Measurements from ENCODE around the gene SHCBP1L. TPM values are rescaled to one million over a fixed set of nuclear protein-coding genes. Genes with fewer than 3 reads are reported as not detected.

Gene SHCBP1L
- total and polyA plus RNA-seq, 4 donors = 0.37 TPM; not detected in 3

DNA sequence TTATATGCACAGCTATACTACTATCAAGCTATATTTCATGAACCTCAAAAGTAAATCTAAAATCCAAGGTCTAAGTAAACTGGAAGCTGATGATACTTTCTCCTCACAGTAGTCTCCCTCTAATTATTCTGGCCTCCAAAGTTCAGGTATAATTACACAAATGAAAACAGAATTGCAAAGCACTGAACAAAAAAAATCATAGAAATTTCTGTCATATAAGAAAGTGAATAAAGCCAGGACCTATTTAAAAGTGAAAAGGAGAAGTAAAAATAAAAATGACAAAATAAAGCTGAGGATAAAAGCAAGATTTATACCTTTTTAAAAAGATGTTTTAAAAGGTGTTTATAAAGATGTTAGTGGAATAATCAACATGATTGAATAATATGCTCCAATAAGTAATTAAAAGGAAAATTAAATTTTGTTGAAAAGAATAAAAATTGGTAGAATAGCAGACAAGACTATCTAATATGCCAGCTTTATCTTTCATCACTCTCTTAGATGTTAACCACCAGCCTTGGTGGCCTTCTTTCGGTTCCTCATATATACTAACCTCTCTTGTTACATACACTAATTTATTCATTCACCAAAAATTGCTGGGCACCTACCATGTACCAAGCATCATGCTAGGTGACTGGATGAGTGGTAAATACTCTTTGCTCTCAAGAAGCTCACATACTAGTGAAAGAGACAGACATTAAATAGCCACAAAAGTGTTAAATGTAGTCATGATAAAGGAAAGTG lies 25.1 kb downstream of the SHCBP1L start (continued):
- TF ChIP-seq, protein P1, sequence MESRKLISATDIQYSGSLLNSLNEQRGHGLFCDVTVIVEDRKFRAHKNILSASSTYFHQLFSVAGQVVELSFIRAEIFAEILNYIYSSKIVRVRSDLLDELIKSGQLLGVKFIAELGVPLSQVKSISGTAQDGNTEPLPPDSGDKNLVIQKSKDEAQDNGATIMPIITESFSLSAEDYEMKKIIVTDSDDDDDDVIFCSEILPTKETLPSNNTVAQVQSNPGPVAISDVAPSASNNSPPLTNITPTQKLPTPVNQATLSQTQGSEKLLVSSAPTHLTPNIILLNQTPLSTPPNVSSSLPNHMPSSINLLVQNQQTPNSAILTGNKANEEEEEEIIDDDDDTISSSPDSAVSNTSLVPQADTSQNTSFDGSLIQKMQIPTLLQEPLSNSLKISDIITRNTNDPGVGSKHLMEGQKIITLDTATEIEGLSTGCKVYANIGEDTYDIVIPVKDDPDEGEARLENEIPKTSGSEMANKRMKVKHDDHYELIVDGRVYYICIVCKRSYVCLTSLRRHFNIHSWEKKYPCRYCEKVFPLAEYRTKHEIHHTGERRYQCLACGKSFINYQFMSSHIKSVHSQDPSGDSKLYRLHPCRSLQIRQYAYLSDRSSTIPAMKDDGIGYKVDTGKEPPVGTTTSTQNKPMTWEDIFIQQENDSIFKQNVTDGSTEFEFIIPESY (IDR thresholded peaks at IDR 0.05) = no peak
- no peak for TF ChIP-seq FOXA1 (IDR thresholded peaks at IDR 0.05)

- Histone ChIP-seq H3K4me3 (ENCODE audit: low read depth in 1 of 3, low read length in 3 of 3) (no peak overlapping the region), H3K27ac (ENCODE audit: low read depth in 1 of 2, low read length in 2 of 2) (no peak overlapping the region), H3K36me3 (ENCODE audit: control insufficient read depth in 4 of 4, insufficient read depth in 3 of 4, low read depth in 1 of 4, low read length in 3 of 4) (no peaks in the 10 kb centered on the region), H3K4me1 (ENCODE audit: control insufficient read depth in 4 of 4, insufficient read depth in 4 of 4, low read length in 3 of 4) (no peaks in the 10 kb centered on the region), H3K27me3 (ENCODE audit: control insufficient read depth in 4 of 4, insufficient read depth in 4 of 4, low read length in 3 of 4) (no peaks in the 10 kb centered on the region), H3K9me3 (ENCODE audit: control insufficient read depth in 4 of 4, low read length in 3 of 4) (no peaks in the 10 kb centered on the region), H3K9ac (ENCODE audit: low read depth in 1 of 2, low read length in 2 of 2) (no peak overlapping the region)
- 74% methylated on average over 1 of the region's 1 CpG for WGBS
- no peak for DNase-seq (ENCODE audit: low spot score)
- no peak for TF ChIP-seq YY1 (IDR thresholded peaks at IDR 0.05)
These were observed 27.3 kb downstream of the SHCBP1L start for GRCh38 chr1:182925661-182926060.

- H3K27ac ChIP-seq (ENCODE audit: low read depth in 1 of 2, low read length in 2 of 2) = no peak overlapping the region
- TF ChIP-seq, protein P1 (IDR thresholded peaks at IDR 0.05) = no peak
- TF ChIP-seq, protein P2, sequence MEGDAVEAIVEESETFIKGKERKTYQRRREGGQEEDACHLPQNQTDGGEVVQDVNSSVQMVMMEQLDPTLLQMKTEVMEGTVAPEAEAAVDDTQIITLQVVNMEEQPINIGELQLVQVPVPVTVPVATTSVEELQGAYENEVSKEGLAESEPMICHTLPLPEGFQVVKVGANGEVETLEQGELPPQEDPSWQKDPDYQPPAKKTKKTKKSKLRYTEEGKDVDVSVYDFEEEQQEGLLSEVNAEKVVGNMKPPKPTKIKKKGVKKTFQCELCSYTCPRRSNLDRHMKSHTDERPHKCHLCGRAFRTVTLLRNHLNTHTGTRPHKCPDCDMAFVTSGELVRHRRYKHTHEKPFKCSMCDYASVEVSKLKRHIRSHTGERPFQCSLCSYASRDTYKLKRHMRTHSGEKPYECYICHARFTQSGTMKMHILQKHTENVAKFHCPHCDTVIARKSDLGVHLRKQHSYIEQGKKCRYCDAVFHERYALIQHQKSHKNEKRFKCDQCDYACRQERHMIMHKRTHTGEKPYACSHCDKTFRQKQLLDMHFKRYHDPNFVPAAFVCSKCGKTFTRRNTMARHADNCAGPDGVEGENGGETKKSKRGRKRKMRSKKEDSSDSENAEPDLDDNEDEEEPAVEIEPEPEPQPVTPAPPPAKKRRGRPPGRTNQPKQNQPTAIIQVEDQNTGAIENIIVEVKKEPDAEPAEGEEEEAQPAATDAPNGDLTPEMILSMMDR (IDR thresholded peaks at IDR 0.05; ENCODE audit: low read depth, low read length, missing input control) = no peak
- TF ChIP-seq SP1 (IDR thresholded peaks at IDR 0.05) = no peak
- TF ChIP-seq, protein P3, sequence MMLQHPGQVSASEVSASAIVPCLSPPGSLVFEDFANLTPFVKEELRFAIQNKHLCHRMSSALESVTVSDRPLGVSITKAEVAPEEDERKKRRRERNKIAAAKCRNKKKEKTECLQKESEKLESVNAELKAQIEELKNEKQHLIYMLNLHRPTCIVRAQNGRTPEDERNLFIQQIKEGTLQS (IDR thresholded peaks at IDR 0.05) = no peak
- no peak for TF ChIP-seq FOXA1 (IDR thresholded peaks at IDR 0.05)
- no peak for TF ChIP-seq NR2F2 (IDR thresholded peaks at IDR 0.05)
- TF ChIP-seq, protein P4, sequence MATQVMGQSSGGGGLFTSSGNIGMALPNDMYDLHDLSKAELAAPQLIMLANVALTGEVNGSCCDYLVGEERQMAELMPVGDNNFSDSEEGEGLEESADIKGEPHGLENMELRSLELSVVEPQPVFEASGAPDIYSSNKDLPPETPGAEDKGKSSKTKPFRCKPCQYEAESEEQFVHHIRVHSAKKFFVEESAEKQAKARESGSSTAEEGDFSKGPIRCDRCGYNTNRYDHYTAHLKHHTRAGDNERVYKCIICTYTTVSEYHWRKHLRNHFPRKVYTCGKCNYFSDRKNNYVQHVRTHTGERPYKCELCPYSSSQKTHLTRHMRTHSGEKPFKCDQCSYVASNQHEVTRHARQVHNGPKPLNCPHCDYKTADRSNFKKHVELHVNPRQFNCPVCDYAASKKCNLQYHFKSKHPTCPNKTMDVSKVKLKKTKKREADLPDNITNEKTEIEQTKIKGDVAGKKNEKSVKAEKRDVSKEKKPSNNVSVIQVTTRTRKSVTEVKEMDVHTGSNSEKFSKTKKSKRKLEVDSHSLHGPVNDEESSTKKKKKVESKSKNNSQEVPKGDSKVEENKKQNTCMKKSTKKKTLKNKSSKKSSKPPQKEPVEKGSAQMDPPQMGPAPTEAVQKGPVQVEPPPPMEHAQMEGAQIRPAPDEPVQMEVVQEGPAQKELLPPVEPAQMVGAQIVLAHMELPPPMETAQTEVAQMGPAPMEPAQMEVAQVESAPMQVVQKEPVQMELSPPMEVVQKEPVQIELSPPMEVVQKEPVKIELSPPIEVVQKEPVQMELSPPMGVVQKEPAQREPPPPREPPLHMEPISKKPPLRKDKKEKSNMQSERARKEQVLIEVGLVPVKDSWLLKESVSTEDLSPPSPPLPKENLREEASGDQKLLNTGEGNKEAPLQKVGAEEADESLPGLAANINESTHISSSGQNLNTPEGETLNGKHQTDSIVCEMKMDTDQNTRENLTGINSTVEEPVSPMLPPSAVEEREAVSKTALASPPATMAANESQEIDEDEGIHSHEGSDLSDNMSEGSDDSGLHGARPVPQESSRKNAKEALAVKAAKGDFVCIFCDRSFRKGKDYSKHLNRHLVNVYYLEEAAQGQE (IDR thresholded peaks at IDR 0.05) = no peak
- TF ChIP-seq JUND (IDR thresholded peaks at IDR 0.05) = no peak
- no peak for TF ChIP-seq RXRA (IDR thresholded peaks at IDR 0.05)
- TF ChIP-seq HNF4A (conservative IDR thresholded peaks at IDR 0.05) = no peak
- WGBS = 89% methylated on average over 3 of the region's 3 CpGs
- DNase-seq (ENCODE audit: low spot score) = no peak
- peaks cover 0 to 2% (median 2%) of the 10 kb centered on the region in 4 donors for H3K9me3 ChIP-seq (ENCODE audit: control insufficient read depth in 4 of 4, low read length in 3 of 4)
- no peak overlapping the region for H3K4me3 ChIP-seq (ENCODE audit: low read depth in 1 of 3, low read length in 3 of 3)
- no peak overlapping the region for H3K9ac ChIP-seq (ENCODE audit: low read depth in 1 of 2, low read length in 2 of 2)
- no peaks in the 10 kb centered on the region for H3K4me1 ChIP-seq (ENCODE audit: control insufficient read depth in 4 of 4, insufficient read depth in 4 of 4, low read length in 3 of 4)
- H3K27me3 ChIP-seq (ENCODE audit: control insufficient read depth in 4 of 4, insufficient read depth in 4 of 4, low read length in 3 of 4) = peaks cover 0 to 3% (median 0%) of the 10 kb centered on the region in 4 donors
- H3K36me3 ChIP-seq (ENCODE audit: control insufficient read depth in 4 of 4, insufficient read depth in 3 of 4, low read depth in 1 of 4, low read length in 3 of 4) = no peaks in the 10 kb centered on the region
These were observed 35.6 kb downstream of the SHCBP1L start for GRCh38 chr1:182917378-182917777.
